Psoas muscle (tissue), 8 donors: Measurements from ENCODE around the gene GCHFR. TPM values are rescaled to one million over a fixed set of nuclear protein-coding genes. Genes with fewer than 3 reads are reported as not detected.

Source experiments
- ATAC-seq, 4 donors: fragments of 200-7000 bp; cut with Tn5 transposase; one replicate each; pipeline ENCODE4 v1.9.1; 2020; ENCODE audit warnings: moderate library complexity in 3 of 4, mild to moderate bottlenecking in 2 of 4
- DNase-seq, 2 donors: peaks; one replicate each; pipeline ENCODE4 v3.0.0-alpha.2; 2020
- H3K27ac ChIP-seq: fragments of 200-600 bp; one replicate; pipeline ENCODE4 v1.8.0; 2022
- H3K27me3 ChIP-seq, 3 donors: fragments of 200-600 bp in 1 of 3; one replicate each; pipeline versions ENCODE4 v1.6.1 to v1.8.0; 2013 to 2022; ENCODE audit warnings: low read length in 2 of 3, mild to moderate bottlenecking in 2 of 3, moderate library complexity in 1 of 3; ENCODE audit not compliant: insufficient read depth in 3 of 3
- H3K36me3 ChIP-seq, 2 donors: fragments of 200-600 bp in 1 of 2; one replicate each; pipeline versions ENCODE4 v1.6.1 to v1.8.0; 2013 to 2022; ENCODE audit warnings: low read depth in 1 of 2, mild to moderate bottlenecking in 1 of 2, moderate library complexity in 1 of 2; ENCODE audit not compliant: insufficient read depth in 1 of 2
- H3K4me1 ChIP-seq: fragments of 200-600 bp; one replicate; pipeline ENCODE4 v1.8.0; 2022
- H3K4me3 ChIP-seq: fragments of 200-600 bp; one replicate; pipeline ENCODE4 v1.8.0; 2022; ENCODE audit warnings: mild to moderate bottlenecking
- H3K9me3 ChIP-seq: fragments of 200-600 bp; one replicate; pipeline ENCODE4 v1.8.0; 2022
- WGBS, 3 donors: extraction: QIAGEN DNeasy Blood & Tissue Kit; methylation state at CpG; one replicate each; pipeline versions ENCODE4 v1.1.6 to v1.1.7; 2013; 5-methylcytosine and 5-hydroxymethylcytosine counted together
- intact Hi-C, 2 donors: fragments of 100-400 bp; cut with DNase I; formaldehyde crosslinking; loops; one replicate each; pipeline versions ENCODE4 v1.11.0 to v1.14.2; 2022
- polyA plus RNA-seq, 3 donors: library from polyadenylated mRNA; stranded (reverse); fragments of 200-250 nt; gene quantifications; one replicate each; pipeline ENCODE4 v1.2.3, GENCODE V29; 2013
- total RNA-seq, 4 donors: library from RNA; stranded (reverse); fragmentation: NEBNext Ultra II Directional in 2 of 4; extraction: Animal tissue kit (Norgen Biotek cat#: 25700) in 2 of 4; gene quantifications; one replicate each; pipeline versions ENCODE4 v1.2.1 to v1.2.4, GENCODE V29; 2021 to 2023
- TF ChIP-seq, protein P1 (sequence below): fragments of 200-600 bp; IDR thresholded peaks from one replicate; pipeline ENCODE4 v1.8.0; 2022; ENCODE audit warnings: antibody characterized with exemption
- donor health status: healthy with polysubstance abuse.
- donor health status: DM: no; HTN: no; CAD: no; lungs with moderate emphysema.
- donor health status: Bipolar disorder and iron deficiency.
- donor health status: healthy.
- donor health status: DM: yes; HTN: yes; CAD: no.
- donor health status: DM: no; HTN: no; CAD: no.
- donor health status: DM: no; HTN: no; CAD: no.
- donor health status: DM: yes; HTN: yes; CAD: no.

GCHFR gene
- total and polyA plus RNA-seq, 7 donors: 1.5 to 6.7 (median 4.3) TPM

DNA sequence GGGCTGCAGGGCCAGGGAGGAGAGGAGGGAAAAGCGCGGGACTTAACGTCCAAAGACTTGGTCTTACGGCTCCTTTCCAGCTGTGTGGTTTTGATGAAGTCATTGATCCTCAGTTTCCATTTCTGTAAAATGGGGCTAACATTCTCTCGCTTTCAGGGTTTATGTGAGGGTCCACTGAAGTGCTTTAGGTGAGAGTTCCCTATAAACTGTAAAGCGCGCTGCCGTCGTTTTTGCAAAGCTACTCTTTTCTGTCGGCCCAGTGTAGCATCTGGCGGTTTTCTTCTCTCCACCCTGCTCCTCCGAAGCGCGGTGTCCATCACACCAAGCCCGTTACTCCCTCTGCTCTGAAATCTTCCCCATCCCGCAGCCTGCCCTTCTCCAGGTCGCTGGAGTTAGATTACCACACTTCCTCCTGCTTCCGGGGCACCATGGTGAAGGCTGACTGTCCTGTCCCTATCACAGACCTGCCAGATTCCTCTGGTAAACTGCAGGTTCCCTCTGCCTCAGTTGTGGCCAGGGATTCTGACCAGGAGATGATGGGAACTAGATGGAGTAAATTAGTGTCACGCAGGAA, 44.1 kb downstream of the GCHFR start:
- peaks cover 0 to 33% of the 10 kb centered on the region in 2 donors for H3K36me3 ChIP-seq
- ATAC-seq (no peak), DNase-seq (no peak)
- TF ChIP-seq, protein P1, sequence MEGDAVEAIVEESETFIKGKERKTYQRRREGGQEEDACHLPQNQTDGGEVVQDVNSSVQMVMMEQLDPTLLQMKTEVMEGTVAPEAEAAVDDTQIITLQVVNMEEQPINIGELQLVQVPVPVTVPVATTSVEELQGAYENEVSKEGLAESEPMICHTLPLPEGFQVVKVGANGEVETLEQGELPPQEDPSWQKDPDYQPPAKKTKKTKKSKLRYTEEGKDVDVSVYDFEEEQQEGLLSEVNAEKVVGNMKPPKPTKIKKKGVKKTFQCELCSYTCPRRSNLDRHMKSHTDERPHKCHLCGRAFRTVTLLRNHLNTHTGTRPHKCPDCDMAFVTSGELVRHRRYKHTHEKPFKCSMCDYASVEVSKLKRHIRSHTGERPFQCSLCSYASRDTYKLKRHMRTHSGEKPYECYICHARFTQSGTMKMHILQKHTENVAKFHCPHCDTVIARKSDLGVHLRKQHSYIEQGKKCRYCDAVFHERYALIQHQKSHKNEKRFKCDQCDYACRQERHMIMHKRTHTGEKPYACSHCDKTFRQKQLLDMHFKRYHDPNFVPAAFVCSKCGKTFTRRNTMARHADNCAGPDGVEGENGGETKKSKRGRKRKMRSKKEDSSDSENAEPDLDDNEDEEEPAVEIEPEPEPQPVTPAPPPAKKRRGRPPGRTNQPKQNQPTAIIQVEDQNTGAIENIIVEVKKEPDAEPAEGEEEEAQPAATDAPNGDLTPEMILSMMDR: no peak
- H3K27me3 ChIP-seq: no peaks in the 10 kb centered on the region
- H3K27ac ChIP-seq: peak overlapping the region; percentile 96
- peak overlapping the region; percentile 87 for H3K4me3 ChIP-seq
- WGBS, 3 donors: 12 to 58% (median 27%) methylated on average over 19 of the region's 19 CpGs
- peaks cover 14% of the 10 kb centered on the region for H3K4me1 ChIP-seq
- intact Hi-C loops: loop anchor here in 1 of 2 donors (10.0 kb wide), 1 partner anchor 53 kb away; the partner anchor contains the start of gene RMDN3
- H3K9me3 ChIP-seq: no peaks in the 10 kb centered on the region

DNA sequence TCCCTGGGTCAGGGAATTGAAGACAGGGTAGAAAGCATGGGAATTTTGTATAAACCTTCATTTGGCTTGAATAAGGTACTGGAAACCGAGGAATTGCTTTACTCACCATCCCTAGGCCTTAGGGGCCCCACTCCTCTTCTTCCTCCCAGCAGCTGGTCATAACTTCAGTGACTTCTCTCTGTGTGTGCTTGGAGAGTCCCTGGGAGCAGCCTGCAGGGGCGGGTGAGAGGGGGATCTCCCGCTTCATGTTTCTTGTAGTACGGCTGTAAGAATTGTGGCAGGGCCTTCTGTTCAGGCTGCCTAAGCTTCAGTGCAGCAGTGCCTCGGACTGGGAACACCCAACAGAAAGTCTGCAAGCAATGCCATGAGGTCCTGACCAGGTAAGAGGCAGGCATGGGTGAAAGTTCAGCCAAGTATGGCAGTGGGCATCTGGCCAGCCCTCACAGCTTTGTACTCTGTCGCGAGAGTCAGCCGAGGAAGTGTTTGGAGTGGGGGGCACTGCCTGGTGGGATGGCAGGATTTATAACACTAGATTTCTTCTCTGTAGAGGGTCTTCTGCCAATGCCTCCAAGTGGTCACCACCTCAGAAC, 45.1 kb downstream of the GCHFR start:
- intact Hi-C loops: loop anchor here in 1 of 2 donors (10.0 kb wide), 1 partner anchor 54 kb away; the partner anchor contains the start of gene RMDN3
- no peaks in the 10 kb centered on the region for H3K27me3 ChIP-seq

DNA sequence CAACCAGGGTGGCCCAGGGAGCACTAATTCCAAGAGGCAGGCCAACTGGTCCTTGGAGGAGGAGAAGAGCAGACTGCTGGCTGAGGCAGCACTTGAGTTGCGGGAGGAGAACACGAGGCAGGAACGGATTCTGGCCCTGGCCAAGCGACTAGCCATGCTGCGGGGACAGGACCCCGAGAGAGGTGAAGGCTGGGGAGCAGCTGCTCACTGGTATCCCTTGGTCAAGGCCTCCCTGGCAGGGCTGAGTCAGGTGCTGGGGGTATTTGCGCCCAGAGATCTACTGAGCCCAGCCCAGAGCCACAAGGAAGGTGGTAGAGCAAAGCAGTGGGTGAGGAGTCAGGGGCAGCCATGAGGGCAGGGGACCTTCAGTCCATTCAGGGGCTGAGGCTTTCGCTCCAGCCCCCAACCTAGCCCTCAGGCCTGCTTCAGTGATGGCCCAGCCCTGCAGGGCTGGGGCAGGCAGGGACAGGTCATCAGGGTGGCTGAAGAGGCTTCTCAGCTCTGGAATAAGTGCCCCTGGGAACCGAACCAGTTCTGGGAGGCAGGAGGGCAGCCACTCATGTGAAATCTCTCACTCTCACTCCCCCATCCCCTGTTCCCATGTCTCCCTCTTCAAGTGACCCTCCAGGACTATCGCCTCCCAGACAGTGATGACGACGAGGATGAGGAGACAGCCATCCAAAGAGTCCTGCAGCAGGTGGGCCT, 49.0 kb downstream of the GCHFR start:
- Histone ChIP-seq H3K4me1 (peaks cover 3% of the 10 kb centered on the region), H3K27ac (no peak overlapping the region), H3K27me3 (no peaks in the 10 kb centered on the region), H3K4me3 (no peak overlapping the region), H3K9me3 (no peaks in the 10 kb centered on the region), H3K36me3 (peaks cover 0 to 50% of the 10 kb centered on the region in 2 donors)
- DNase-seq (peak in 1 of 2 donors; percentile 26), ATAC-seq (no peak)
- intact Hi-C loops: loop anchor here in 1 of 2 donors (1.0 kb wide), 1 partner anchor 16 kb away; no protein-coding TSS in a partner anchor
- WGBS, 3 donors: 91 to 95% (median 94%) methylated on average over 12 of the region's 12 CpGs
- TF ChIP-seq, protein P1: no peak

More for the DNA sequence above, 45.1 kb downstream of the GCHFR start:
- TF ChIP-seq, protein P1: no peak
- 65 to 85% (median 70%) methylated on average over 8 of the region's 8 CpGs for WGBS, 3 donors
- DNase-seq: no peak
- H3K4me1 ChIP-seq: peaks cover 14% of the 10 kb centered on the region
- no peaks in the 10 kb centered on the region for H3K9me3 ChIP-seq
- H3K4me3 ChIP-seq: no peak overlapping the region
- no peak for ATAC-seq
- no peak overlapping the region for H3K27ac ChIP-seq
- H3K36me3 ChIP-seq: peaks cover 0 to 37% of the 10 kb centered on the region in 2 donors

DNA sequence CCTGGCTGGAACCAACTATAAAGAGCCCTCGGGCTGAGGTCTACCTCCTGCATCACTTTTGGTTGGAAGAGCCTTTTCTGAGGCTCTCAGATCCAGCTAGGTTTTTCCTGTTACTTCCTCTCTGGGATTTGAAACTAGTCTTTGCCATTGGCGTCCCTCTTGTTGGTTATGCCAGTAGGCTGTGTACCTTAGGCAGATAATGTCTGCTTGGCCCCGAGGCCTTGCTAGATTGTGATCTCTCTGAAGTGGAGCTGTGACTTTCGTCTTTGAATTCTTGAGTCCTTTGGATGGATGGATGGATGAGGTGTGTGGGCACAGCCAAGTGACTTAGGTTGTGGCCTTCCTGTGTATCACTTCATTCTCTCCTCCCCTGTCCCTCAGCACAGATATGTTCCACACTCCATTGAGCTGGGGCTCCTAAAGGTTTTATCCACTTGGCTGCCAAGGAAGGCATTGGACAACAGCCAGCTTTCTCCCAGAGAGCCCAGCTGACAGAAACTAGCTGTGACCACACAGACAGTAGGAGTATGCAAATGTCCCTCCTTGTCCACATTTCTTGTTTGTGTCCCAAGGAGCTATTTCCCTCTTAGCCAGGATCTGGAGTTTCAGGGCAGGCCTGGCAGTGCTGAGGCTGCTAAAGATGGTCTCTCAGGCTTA, 51.3 kb downstream of the GCHFR start:
- H3K4me1 ChIP-seq: no peaks in the 10 kb centered on the region
- DNase-seq (peak in 1 of 2 donors; percentile 12), ATAC-seq (no peak)
- no peak overlapping the region for H3K4me3 ChIP-seq
- H3K9me3 ChIP-seq: no peaks in the 10 kb centered on the region
- 89 to 91% (median 89%) methylated on average over 4 of the region's 4 CpGs for WGBS, 3 donors
- intact Hi-C loops: no loop called here
- TF ChIP-seq, protein P1: no peak
- peaks cover 0 to 42% of the 10 kb centered on the region in 2 donors for H3K36me3 ChIP-seq
- H3K27ac ChIP-seq: no peak overlapping the region
- no peaks in the 10 kb centered on the region for H3K27me3 ChIP-seq

Other genes with a start within 250 kb of the GCHFR start
- 10 to 100 TPM in 3 of 4 donors, 1 to 10 TPM in 1; 9.3 to 23.6 (median 19.8) TPM for gene CCDC32, start 199.0 kb upstream of the GCHFR start, total RNA-seq
- 10 to 100 TPM; 24.8 to 54.9 (median 38.5) TPM for gene CCDC32, start 199.0 kb upstream of the GCHFR start, polyA plus RNA-seq
- 10 to 100 TPM in 3 of 4 donors, 1 to 10 TPM in 1; 8.7 to 12.5 (median 11.0) TPM for gene RPUSD2, start 194.8 kb upstream of the GCHFR start, total RNA-seq
- 10 to 100 TPM in 2 of 3 donors, 1 to 10 TPM in 1; 9.4 to 10.9 (median 10.3) TPM for gene RPUSD2, start 194.8 kb upstream of the GCHFR start, polyA plus RNA-seq
- gene KNL1, start 169.8 kb upstream of the GCHFR start, total RNA-seq: under 1 TPM in 3 of 4 donors, not detected in 1; 0.04 to 0.50 (median 0.49) TPM
- gene KNL1, start 169.8 kb upstream of the GCHFR start, polyA plus RNA-seq: under 1 TPM in 2 of 3 donors, not detected in 1; 0.03 to 0.18 TPM
- gene RAD51, start 68.9 kb upstream of the GCHFR start, total RNA-seq: 1 to 10 TPM in 1 of 4 donors, under 1 TPM in 3; 0.41 to 1.5 (median 0.56) TPM
- gene RAD51, start 68.9 kb upstream of the GCHFR start, polyA plus RNA-seq: under 1 TPM; 0.29 to 0.93 (median 0.90) TPM
- gene RMDN3, start 8.8 kb upstream of the GCHFR start, total RNA-seq: 10 to 100 TPM; 17.1 to 20.1 (median 18.6) TPM
- gene RMDN3, start 8.8 kb upstream of the GCHFR start, polyA plus RNA-seq: 10 to 100 TPM; 11.1 to 30.9 (median 20.2) TPM
- gene C15orf62, start 5.9 kb downstream of the GCHFR start, total RNA-seq: not detected
- gene C15orf62, start 5.9 kb downstream of the GCHFR start, polyA plus RNA-seq: under 1 TPM; 0.05 to 0.19 (median 0.07) TPM
- gene ZFYVE19, start 43.0 kb downstream of the GCHFR start, total RNA-seq: 10 to 100 TPM in 2 of 4 donors, 1 to 10 TPM in 2; 9.1 to 12.4 (median 10.8) TPM
- 10 to 100 TPM; 16.9 to 31.5 (median 25.4) TPM for gene ZFYVE19, start 43.0 kb downstream of the GCHFR start, polyA plus RNA-seq
- 10 to 100 TPM in 3 of 4 donors, 1 to 10 TPM in 1; 8.9 to 18.5 (median 13.0) TPM for gene DNAJC17, start 43.4 kb downstream of the GCHFR start, total RNA-seq
- 10 to 100 TPM; 16.6 to 32.4 (median 32.0) TPM for gene DNAJC17, start 43.4 kb downstream of the GCHFR start, polyA plus RNA-seq
- not detected for gene PPP1R14D, start 64.6 kb downstream of the GCHFR start, total RNA-seq
- gene PPP1R14D, start 64.6 kb downstream of the GCHFR start, polyA plus RNA-seq: not detected
- under 1 TPM; 0.19 to 0.54 (median 0.24) TPM for gene SPINT1, start 80.0 kb downstream of the GCHFR start, total RNA-seq
- under 1 TPM; 0.03 to 0.19 (median 0.17) TPM for gene SPINT1, start 80.0 kb downstream of the GCHFR start, polyA plus RNA-seq
- not detected for gene RHOV, start 110.2 kb downstream of the GCHFR start, total RNA-seq
- gene RHOV, start 110.2 kb downstream of the GCHFR start, polyA plus RNA-seq: under 1 TPM in 2 of 3 donors, not detected in 1; 0.10 to 0.23 TPM
- gene VPS18, start 130.4 kb downstream of the GCHFR start, total RNA-seq: 10 to 100 TPM in 3 of 4 donors, 1 to 10 TPM in 1; 8.1 to 20.5 (median 16.3) TPM
- 10 to 100 TPM in 2 of 3 donors, 1 to 10 TPM in 1; 8.4 to 16.9 (median 12.3) TPM for gene VPS18, start 130.4 kb downstream of the GCHFR start, polyA plus RNA-seq
- gene DLL4, start 165.3 kb downstream of the GCHFR start, total RNA-seq: 10 to 100 TPM in 1 of 4 donors, 1 to 10 TPM in 3; 7.2 to 13.1 (median 9.2) TPM
- 1 to 10 TPM; 4.0 to 6.1 (median 6.0) TPM for gene DLL4, start 165.3 kb downstream of the GCHFR start, polyA plus RNA-seq
- 100 to 1,000 TPM in 2 of 4 donors, 10 to 100 TPM in 1, 1 to 10 TPM in 1; 3.7 to 243 (median 96.3) TPM for gene CHAC1, start 189.4 kb downstream of the GCHFR start, total RNA-seq
- gene CHAC1, start 189.4 kb downstream of the GCHFR start, polyA plus RNA-seq: 100 to 1,000 TPM in 1 of 3 donors, 10 to 100 TPM in 2; 14.0 to 129 (median 49.0) TPM